DMS79 treated with DMSO at 0.1 percent for 48 hours (cell line): ENCODE data around the gene BAIAP2L1.
A peak's percentile ranks its signal among the peaks of the same experiment; 100 is the strongest.
"Not testable (repeated sequence)": the region's sequence is repeated elsewhere in the genome, so short reads cannot be mapped to it uniquely, and the experiment has no call there.

ENCODE experiments used
- DNase-seq: peaks from one replicate; lab custom pipeline; 2025; lab: John Stamatoyannopoulos, UW

BAIAP2L1 gene

DNA sequence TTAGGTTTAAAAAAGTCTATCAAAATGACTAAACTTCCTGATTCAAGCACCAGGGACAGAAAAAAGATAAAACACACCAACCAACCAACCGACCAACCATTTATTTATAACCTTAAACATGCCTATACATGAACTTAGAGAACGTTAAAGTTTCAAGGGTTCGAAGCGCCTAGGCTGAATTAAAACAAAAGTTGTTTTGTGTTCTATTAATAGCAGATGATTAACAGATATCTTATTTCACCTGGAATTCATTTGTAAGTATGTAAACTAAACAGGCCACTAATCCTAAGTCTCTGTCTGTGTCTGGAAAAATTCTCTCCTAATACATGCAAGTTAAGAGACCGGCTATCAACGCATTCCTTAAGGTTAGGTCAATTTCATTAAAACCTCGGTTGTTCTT lies 1.4 kb downstream of the BAIAP2L1 start:
- no peak for DNase-seq

DNA sequence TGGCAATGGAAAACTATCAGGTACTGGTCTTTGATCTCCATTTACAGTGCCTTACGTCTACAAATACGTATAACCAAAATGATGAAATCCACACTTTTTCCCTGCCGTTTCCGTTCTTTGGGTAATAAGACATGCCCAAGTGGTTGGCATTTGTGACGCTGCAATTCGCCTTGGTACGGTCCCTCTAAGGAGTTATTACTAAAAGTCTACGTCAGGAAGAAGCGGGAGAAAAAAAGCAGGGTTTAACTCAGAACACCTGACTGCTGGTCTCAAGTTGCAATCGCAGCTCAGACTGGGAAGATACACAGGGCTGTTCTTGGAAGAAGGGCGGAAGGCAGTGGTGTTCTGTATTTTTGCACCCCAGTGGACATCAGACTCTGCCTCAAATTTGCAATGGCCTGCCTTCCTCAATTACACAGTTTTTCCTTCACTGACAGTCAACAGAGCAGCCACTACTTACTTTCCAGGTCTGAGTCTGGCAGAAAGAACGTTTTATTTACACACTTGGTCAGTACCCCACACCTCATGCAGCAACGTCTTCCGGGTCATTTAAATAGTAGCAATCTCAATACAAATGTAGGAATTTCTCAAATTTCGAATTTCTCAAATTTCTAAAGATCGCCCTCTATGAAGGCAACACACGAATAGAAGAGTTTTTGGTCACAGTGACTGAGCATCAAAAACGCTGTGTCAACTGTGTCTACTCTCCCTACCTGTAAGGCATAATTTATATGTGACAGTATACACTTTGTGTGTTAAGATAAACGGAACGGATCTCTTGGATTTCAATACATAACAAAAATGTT lies 2.1 kb downstream of the BAIAP2L1 start:
- no peak for DNase-seq

DNA sequence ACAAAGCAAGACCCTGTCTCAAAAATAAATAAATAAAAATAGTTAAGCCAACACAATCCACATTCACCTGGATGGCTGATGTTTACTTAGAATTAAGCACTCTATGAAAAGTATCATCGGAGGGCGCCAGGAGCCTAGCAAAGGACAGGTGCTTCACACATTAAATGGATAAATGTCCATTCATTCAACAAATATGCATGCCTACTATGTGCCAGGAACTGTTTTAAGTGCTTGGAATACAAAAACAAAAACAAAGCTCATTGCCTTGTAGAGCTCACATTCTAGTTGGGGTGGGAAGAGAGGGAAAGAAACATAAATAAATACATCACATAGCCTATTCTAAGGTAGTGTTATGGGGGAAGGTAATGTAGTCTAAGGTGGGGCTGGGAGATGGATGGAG lies 4.1 kb downstream of the BAIAP2L1 start:
- no peak for DNase-seq

DNA sequence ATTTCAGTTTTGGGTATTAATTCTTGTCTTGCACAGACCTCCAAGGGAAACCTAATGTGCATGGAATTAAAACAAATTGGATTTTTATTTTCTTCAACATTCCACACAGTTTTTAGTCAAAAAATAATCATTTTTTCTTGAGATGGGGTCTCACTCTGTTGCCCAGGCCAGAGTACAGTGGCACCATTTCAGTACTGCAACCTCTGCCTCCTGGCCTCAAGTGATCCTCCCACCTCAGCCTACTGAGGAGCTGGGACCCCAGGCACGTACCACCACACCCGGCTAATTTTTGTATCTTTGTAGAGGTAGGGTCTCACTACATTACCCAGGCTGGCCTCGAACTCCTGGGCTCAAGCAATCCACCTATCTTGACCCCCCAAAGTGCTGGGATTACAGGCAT lies 4.9 kb downstream of the BAIAP2L1 start:
- DNase-seq, result no peak

DNA sequence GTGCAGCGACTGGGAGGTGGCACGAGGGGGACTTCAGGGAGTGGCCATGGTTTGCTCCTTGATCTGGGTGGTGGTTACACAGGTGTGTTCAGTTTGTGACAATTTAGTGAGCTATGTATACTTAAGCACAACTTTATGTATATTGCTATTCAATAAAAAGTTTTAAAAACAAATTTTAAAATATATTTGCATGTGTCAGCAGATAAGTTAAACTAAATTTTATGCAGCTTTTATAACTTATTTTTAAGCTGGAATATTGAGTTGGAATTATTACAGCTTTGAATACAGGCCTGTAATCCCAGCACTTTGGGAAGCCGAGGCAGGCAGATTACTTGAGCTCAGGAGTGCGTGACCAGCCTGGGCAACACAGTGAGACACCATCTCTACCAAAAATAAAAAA lies 5.4 kb downstream of the BAIAP2L1 start:
- no peak for DNase-seq

DNA sequence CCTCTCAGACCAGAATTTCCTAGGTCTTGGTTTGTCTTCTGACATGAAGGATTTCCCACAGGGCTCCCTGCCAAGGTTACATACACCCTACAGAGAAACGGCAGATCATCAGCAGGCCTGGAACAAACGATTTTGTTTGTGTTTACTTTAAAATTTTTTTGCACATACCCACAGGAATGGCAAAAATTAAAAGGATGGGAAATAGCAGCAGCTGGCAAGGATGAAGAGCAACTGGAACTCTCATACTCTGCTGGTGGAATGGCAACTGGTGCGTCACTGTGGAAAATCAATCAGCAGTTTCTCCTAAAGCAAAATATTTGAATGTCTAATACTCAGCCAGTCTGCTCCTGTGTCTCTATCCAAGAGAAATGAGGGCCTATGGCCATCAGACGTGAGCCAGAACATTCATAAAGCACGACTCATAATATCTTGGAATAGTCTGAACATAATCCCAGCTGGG lies 6.5 kb downstream of the BAIAP2L1 start:
- no peak for DNase-seq

DNA sequence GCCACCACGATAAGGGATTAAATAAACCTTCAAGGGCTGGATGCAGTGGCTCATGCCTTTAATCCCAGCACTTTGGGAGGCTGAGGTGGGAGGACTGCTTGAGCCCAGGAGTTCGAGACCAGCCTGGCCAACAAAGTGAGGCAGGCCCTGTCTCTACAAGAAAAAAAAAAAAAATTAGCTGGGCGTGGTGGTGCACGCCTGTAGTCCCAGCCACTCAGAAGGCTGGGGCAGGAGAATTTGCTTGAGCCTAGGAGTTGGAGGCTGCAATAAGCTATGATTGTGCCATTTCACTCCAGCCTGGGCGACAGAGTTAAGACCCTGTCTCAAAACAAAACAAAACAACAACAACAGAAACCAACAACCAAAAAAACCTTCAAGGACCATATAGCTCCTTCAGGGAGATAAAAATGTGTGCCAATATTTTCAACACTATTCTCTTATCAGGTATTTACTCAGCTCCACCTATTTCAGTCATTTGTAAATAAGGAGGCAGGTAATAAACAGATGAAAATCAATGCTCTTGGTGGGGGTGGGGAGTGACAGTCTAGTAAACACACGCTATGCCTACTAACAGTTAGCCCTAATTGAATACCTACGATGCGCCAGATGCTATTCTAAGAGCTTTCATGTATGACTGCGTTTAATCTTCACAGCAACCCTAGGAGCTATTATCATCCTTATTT lies 13.2 kb downstream of the BAIAP2L1 start:
- DNase-seq, result no peak

DNA sequence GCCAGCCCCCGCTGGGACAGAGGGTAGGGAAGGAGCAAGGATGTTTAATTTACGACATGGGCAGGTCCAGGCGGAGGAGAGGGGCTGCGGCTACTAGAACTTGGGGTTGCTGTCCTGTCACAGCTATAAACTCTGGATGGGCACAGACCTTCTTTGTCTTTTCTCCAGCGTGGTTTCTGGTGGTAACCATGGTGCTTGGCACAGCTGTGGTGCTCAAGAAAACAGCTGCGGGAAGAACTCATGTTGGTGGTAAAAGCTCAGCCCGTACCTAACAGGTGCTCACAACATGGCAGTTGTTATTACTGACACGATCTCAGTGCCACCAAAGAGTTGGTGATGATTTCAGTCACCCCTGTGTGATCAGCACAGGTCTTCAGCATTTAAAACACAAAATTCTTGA lies 13.8 kb downstream of the BAIAP2L1 start:
- no peak for DNase-seq

DNA sequence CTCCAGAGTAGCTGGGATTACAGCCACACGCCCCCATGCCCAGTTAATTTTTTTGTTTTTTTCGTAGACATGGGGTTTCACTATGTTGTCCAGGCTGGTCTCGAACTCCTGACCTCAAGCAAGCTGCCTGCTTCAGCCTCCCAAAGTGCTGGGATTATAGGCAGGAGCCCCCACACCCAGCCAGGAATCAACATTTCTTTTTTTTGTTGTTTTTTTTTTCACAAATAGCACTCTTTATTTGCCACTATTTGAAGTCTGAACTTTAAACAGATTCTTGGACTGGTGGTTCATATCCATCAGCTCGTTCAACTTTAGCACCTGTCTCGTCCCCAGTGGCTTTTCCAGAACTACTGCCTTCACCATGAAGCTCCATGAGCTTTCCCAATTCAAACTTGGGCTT lies 15.4 kb downstream of the BAIAP2L1 start:
- DNase-seq, result not testable (repeated sequence)

DNA sequence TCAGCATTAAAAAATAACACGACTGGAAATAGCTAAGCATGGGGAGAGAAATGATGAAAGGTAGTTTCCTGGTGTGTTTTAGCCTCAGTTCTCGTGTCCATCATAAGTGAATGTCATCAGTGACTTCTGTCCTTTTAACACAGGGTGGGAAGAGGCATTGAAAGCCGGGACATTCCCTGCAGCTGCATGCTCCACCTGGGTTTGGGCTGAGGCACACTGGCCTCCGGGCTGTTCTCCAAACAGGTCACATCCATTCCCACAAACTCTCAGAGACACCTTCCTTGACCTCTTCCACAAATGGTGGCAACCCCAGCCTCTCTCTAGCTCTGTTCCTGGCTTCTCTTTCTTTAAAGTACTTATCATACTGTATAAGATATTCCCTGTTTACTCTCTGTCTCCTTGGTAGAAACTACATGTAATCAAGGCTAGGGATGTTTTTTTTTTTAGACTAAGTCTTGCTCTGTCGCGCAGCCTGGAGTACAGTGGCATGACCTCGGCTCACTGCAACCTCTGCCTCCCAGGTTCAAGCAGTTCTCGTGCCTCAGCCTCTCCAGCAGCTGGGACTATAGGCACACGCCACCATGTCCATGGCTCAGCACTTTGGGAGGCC lies 22.6 kb downstream of the BAIAP2L1 start:
- DNase-seq, result no peak

DNA sequence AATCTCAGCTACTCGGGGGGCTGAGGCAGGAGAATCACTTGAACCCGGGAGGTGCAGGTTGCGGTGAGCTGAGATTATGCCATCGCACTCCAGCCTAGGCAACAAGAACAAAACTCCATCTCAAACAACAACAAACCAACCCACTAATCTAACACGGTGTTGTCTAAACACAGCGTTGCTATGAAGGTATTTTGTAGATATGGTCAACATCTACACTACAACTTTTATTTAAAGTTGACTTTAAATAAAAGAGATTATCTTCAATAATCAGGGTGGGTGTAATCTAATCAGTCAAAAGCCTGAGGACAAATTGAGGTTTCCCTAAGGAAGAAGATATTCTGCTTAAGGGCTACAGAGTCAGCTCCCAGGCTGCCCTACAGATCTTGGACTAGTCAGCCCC lies 24.2 kb downstream of the BAIAP2L1 start:
- no peak for DNase-seq

DNA sequence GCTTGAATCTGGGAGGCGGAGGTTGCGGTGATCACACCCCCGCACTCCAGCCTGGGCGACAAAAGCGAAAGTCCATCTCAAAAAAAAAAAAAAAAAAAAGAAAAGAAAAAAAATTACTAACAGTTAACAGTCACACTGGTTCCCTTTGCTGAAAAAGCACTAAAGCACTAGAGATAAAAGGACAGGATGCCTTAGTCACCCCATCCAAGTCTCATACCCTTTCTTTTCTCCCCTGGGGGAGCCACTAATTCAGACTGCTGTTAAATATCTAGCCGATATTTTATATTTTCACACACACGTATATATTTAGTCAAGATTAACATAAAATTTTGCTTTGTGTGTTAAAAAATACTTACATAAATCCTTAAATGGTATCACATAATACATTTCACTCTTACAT lies 25.2 kb downstream of the BAIAP2L1 start:
- DNase-seq, result no peak

DNA sequence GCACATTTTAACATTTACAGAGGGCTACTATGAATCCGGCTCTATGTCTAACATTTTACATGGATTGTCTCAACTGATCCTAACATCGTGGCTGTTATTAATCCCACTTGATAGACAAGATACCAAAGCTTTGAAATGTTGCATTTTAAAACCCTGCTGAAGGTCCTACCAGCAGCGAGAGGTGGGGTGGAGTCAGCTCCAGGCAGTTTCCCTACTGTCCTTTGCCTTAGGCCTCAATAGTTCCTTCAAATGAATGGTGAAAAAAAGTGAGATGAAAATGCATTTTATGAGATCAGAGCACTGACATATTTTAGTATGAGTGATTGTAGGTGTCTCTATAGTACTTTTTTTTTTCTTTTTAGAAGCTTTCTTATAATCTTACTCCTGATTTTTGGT lies 26.6 kb downstream of the BAIAP2L1 start:
- no peak for DNase-seq

DNA sequence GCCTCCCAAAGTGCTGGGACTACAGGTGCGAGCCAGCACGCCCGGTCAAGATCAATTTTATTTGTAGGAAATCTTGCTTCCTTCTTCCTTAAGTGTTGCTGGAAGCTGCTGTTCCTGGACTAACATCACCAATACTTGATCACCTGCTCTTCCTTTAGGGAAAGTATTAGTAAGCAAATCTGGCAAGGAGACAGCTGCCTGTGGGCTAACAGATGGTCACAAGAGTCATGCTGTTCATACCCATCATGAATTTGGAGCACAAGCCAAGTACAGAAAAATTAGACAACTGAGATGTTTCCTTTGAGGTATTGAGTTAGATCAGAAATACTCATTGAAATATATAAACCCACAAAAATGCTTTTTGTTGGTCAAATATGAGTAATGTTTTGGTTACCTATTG lies 27.9 kb downstream of the BAIAP2L1 start:
- no peak for DNase-seq

DNA sequence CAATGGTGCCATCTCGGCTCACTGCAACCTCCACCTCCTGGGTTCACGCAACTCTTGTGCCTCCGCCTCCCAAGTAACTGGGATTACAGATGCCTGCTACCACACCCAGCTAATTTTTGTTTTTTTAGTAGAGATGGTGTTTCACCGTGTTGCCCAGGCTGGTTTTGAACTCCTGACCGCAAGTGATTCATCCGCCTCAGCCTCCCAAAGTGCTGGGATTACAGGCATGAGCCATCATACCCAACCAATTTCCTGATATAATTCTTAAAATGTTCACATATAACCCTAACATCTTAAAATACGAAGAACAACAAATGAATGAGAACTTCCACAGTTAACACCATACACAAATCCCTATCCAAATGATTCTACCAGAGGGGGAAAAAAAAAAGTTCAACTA lies 31.2 kb downstream of the BAIAP2L1 start:
- no peak for DNase-seq

DNA sequence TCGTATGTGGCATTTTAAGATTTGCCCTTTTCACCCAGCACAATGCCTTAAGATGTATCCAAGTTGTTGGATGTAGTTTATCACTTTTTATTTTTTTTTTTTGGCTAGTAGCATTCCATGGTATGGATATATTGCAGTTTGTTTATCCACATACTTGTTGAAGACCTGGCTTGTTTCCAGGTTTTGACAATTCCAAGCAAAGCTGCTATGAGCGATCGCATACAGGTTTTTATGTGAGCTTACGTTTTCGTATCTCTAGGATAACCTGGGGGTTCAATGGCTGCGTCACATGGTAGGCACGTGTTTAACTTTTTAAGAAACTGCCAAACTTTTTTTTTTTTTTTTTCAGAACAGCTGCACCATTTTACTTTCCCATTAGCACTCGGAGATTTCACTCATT lies 32.2 kb downstream of the BAIAP2L1 start:
- DNase-seq, result no peak

DNA sequence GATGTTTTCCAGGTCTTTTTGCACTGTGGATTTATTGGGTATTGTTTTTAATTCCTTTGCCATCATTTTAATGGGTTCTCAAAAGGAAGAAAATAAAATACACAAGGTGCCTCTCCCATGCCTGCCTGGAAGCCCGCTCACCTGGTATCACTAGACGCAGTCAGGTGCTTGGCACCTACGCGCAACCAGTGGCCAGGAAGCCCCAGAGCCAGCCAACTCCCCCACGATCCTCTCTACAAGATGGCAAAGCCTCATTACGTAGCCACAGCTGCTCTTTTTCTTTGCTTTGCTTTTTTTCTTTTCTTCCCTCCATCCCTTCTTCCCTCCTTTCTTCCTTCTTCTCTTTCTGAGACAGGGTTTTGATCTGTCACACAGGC lies 34.3 kb downstream of the BAIAP2L1 start:
- no peak for DNase-seq

DNA sequence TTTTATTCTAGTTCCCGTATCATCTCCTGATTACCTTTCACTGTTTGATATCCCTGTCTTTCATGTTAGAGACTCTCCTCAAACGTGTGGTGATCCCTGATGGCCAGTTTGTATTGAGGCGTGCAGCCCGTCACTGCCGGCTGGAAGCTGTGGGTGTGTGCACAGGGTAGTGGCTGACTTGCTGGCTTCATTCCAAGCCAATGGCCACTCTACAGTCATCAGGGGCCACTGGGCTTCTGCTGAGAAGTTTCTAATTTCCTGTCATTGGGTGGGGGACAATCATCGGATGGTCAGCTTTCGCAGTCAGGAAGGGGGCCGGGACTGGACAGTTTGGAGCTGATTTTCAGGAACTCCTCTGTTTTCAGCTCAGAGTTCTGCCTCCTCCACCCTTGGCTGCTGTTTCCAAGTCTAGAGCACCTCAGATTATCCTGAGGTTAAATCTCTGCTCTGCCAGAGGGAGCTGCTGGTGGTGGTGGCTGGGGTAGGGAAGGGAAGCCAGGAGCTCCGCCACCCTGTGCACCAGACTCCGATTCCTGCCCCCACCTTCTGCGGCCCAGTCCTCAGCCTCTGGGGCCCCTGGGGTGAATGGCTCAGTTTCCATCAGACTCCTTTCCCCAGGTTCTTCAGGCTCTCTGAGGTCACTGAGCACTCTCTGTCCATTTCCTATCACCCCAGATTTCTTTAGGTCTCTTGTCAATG lies 34.9 kb downstream of the BAIAP2L1 start:
- no peak for DNase-seq

DNA sequence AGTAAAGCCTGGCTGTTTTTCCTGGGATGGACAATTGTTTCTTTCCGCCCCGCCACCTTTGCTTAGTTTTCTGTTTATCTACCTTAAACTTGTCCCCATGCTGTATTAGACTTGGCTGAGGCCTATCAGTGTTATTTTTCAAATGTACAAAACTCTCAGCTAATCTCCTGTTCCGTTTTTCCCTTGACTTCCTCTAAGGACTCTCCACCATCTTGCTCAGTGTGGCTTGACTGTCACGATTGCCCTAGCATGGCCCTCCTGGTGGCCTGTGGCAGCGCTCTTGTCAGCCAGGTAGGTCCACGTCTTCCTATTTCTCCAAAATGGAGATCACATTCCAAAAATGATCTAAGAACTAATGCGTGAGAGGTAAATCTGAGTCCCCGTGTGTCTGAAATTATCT lies 36.7 kb downstream of the BAIAP2L1 start:
- DNase-seq, result no peak

DNA sequence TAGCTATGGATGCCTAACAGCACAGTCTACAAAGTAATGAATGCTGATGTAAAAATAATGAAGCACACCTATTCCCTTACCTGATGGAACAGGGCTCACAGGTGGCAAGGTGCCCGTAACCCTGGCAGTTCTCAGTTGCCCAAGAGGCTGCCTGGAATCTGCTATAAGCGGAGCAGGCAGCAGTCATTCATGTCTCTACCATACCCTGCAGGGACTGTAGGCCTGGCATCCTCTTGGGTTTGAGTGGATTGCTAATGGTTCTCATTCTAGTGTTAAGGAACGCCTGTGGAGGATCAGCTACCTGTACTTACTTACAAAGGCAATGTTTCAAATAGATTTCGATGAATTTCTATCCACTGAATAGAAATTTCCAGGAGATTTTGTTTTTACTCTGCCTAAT lies 38.4 kb downstream of the BAIAP2L1 start:
- DNase-seq, result no peak

DNA sequence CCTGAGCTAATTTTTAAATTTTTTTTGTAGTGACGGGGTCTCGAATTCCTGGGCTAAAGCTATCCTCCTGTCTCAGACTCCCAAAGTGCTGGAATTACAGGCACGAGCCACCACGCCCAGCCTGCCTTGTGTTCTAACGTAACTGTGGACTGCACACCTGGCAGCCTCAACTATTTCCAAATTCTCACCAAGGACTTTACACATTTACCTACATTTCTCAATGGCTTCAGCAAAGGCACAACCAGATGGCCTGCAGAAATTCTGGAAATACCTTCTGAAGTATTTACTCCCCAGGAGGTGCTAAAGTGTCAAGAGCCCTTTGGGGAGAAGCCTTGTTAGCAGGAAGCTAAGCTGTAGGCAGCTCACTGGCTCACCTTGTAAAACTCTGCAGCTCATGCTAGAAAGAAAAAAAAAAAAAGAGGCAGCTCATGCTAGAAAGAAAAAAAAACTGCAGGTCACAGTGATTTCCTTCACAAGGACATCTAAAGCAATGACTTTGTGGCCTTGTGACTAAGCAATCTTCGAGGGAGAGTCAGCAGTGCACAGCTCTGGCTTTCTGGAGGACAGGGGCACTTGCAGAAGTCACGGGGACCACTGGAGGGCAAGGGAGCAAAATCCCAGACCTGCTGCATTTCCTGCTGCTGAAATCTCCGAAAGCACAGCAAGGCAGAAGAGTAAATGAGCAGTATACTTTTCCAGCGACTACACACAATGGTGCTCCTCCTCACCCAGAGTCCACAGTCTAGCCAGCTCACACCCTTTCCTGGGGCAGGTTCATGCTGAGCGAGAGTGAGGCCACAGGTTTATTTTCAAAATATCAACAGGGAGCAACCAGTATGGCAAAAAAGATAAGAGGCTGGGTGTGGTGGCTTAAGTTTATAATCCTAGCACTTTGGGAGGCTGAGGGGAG lies 40.4 kb downstream of the BAIAP2L1 start:
- DNase-seq, result peak; percentile 89

DNA sequence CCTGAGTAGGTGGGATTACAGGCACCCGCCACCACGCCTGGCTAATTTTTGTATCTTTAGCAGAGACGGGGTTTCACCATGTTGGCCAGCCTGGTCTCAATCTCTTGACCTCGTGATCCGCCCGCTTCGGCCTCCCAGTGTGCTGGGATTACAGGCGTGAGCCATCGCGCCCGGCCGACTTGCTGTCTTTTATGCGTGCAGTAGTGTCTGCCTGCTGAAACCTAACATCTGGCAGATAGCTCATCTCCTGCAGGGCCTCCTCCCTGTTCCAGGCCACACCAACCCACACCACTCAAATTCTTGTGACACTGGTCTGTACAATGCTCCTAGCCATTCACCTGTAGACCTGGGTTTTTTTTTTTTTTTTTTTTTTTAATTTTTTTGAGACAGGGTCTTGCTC lies 41.5 kb downstream of the BAIAP2L1 start:
- no peak for DNase-seq
